Mesodermal cell (in vitro differentiated cells): ENCODE data around the gene CD70.
"Not testable (repeated sequence)": the region's sequence is repeated elsewhere in the genome, so short reads cannot be mapped to it uniquely, and the experiment has no call there.

Experiments used
- H3K27ac ChIP-seq: 2 replicates; pipeline ENCODE4 v1.7.0; 2013; ENCODE audit warnings: mild to moderate bottlenecking, low read depth, low read length, moderate library complexity; ENCODE audit not compliant: severe bottlenecking
- H3K36me3 ChIP-seq: 2 replicates; pipeline ENCODE4 v1.7.1; 2013; ENCODE audit warnings: mild to moderate bottlenecking, low read length, moderate library complexity; ENCODE audit not compliant: control insufficient read depth, insufficient read depth
- H3K4me1 ChIP-seq: one replicate; pipeline ENCODE4 v1.7.1; 2013; ENCODE audit warnings: mild to moderate bottlenecking, low read length; ENCODE audit not compliant: insufficient read depth, control insufficient read depth, poor library complexity, severe bottlenecking
- H3K4me3 ChIP-seq: 2 replicates; pipeline ENCODE4 v1.7.0; 2013; ENCODE audit warnings: low read length, control low read depth, mild to moderate bottlenecking; ENCODE audit not compliant: insufficient read depth, poor library complexity, severe bottlenecking; ENCODE audit errors: extremely low read depth
- H3K9me3 ChIP-seq: 2 replicates; pipeline ENCODE4 v1.7.1; 2013; ENCODE audit warnings: mild to moderate bottlenecking, low read length, moderate library complexity; ENCODE audit not compliant: control insufficient read depth
- WGBS, 2 experiments: methylation state at CpG; one replicate each; pipeline ENCODE4 v1.1.5; 2013; ENCODE audit warnings: missing lambda C conversion rate in 2 of 2; ENCODE audit not compliant: insufficient coverage in 2 of 2; 5-methylcytosine and 5-hydroxymethylcytosine counted together

Gene CD70

DNA sequence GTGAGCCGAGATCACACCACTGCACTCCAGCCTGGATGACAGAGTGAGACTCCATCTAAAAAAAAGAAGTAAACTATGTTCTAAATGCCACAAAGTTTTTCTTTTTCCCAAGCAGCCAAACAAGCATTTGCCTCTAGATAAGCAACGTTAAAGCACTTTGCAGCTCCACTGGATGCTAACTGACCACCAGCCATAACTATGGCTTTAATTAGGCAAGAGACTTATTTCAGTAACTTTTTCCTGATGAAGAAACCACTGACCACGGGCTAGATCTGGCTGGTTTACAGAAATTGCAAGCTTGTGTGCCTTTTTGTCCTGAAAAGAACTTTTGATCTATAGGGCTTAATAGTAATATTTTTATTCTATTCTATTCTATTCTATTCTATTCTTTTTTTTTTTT lies 22.1 kb downstream of the CD70 start:
- H3K9me3 ChIP-seq: peaks cover 8% of the 10 kb centered on the region
- 56 to 80% methylated on average over 1 to 2 of the region's 3 CpGs for WGBS, 2 experiments
- no peaks in the 10 kb centered on the region for H3K36me3 ChIP-seq
- H3K27ac ChIP-seq: no peak overlapping the region
- no peak overlapping the region for H3K4me3 ChIP-seq
- no peaks in the 10 kb centered on the region for H3K4me1 ChIP-seq

DNA sequence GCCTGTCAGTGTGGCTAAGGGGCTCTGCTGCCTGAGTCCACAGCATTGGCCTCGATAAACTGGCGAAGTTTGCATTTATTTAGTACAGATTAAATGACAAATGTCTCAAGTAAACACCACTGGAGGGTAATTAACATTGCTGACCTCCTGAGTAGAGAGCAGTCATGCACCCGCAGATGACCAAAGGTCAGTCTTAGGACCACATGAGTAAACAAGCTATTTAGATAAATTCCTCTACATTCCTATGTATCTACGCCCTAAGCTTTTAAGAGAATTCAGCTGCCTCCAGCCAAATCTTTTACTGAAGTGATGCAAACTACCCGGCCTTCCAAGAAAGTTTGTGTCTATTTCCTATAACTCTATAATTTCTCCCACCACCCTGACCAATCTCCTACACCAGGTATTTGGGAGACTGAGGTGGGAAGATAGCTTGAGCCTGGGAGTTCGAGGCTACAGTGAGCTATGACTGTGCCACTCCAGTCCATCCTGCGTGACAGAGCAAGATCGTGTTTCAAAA lies 22.9 kb downstream of the CD70 start:
- 72 to 84% methylated on average over 4 to 5 of the region's 8 CpGs for WGBS, 2 experiments
- H3K4me3 ChIP-seq: no peak overlapping the region
- H3K4me1 ChIP-seq: no peaks in the 10 kb centered on the region
- H3K36me3 ChIP-seq: no peaks in the 10 kb centered on the region
- peaks cover 10% of the 10 kb centered on the region for H3K9me3 ChIP-seq
- H3K27ac ChIP-seq: no peak overlapping the region

DNA sequence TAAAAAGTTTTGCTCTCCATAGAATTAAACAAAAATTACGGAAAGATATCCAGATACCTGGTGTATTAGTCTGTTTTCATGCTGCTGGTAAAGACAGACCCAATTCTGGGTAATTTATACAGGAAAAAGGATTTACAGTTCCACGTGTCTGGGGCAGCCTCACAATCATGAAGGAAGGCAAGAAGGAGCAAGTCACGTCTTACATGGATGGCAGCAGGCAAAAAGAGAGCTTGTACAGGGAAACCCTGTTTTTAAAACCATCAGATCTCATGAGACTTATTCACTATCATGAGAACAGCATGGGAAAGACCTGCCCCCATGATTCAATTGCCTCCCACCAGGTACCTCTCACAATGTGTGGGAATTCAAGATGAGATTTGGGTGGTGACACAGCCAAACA lies 24.2 kb downstream of the CD70 start:
- WGBS, 2 experiments: 57 to 67% methylated on average over 2 to 3 of the region's 3 CpGs
- not testable (repeated sequence) for H3K4me1 ChIP-seq, H3K36me3 ChIP-seq, H3K4me3 ChIP-seq, H3K9me3 ChIP-seq, H3K27ac ChIP-seq

DNA sequence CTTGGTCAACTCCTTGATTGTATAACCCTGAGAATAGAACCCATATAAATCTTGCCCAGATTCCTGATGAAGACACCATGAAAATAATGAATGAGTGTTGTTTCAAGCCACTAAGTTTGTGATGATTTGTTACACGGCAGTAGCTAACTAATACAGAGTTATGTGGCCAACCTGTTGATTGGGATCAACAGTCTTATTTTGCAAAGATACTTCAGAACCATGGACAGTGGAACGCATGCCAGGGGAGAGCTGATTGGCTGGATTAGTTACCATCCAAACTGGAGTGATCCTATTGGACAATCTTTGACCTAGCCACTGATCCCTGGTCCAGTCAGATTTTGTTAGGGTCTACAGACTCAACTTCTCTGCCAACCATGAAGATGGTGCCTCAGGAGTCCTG lies 26.6 kb downstream of the CD70 start:
- WGBS, 2 experiments: 70 to 87% methylated on average over 2 of the region's 2 CpGs
- H3K27ac ChIP-seq: no peak overlapping the region
- no peak overlapping the region for H3K4me3 ChIP-seq
- no peaks in the 10 kb centered on the region for H3K36me3 ChIP-seq
- H3K4me1 ChIP-seq: no peaks in the 10 kb centered on the region
- peaks cover 10% of the 10 kb centered on the region for H3K9me3 ChIP-seq

DNA sequence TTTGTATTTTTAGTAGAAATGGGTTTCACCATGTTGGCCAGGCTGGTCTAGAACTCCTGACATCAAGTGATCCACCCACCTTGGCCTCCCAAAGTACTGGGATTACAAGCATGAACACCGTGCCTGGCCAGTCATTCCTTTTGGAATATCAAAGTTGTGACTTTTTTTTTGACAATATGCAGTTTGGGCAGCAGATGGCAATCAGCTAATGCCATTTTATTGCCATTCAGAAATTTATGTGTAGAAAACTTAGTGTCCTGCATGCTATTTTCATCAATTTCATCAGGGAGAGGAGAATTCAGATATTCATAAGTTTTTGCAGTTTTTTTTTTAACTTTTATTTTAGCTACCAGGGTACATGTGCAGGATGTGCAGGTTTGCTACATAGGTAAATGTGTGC lies 28.5 kb downstream of the CD70 start:
- not testable (repeated sequence) for H3K9me3 ChIP-seq, H3K4me3 ChIP-seq, H3K36me3 ChIP-seq, H3K27ac ChIP-seq, H3K4me1 ChIP-seq
- 20% methylated on average over 1 of the region's 1 CpG; no CpG with 5 or more reads in 1 of the 2 experiments for WGBS, 2 experiments

DNA sequence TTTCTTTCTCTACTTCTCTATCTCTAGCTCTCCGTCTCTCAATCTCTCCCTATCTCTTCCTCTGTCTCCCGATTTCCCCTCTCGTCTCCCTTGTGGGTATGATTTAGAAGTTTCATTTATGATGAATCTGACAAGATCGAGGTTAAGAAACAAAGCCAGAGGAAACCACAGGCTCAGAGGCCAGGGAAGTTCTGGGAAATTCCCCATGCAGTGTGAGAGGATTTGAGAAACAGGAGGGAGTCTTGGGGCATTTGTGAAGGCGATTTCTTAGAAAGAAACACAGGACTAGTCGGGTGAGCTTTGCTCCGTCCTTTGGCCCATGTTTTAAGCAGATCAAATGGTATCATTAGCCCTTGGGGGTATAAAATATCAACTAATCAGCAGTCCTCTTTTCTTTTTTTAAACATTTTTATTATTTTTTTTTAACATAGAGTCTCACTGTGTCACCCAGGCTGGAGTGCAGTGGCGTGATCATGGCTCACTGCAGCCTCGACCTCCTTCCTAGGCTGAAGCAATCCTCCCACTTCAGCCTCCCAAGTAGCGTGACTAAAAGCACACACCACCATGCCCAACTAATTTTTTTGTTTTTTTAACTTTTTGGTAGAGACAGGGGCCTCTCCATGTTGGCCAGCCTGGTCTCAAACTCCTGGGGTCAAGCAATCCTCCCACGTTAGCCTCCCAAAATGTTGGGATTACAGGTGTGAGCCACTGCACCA lies 34.3 kb downstream of the CD70 start:
- Histone ChIP-seq H3K4me1 (no peaks in the 10 kb centered on the region), H3K27ac (no peak overlapping the region), H3K9me3 (no peaks in the 10 kb centered on the region), H3K4me3 (no peak overlapping the region), H3K36me3 (no peaks in the 10 kb centered on the region)
- WGBS, 2 experiments: 79 to 87% methylated on average over 6 to 7 of the region's 11 CpGs

DNA sequence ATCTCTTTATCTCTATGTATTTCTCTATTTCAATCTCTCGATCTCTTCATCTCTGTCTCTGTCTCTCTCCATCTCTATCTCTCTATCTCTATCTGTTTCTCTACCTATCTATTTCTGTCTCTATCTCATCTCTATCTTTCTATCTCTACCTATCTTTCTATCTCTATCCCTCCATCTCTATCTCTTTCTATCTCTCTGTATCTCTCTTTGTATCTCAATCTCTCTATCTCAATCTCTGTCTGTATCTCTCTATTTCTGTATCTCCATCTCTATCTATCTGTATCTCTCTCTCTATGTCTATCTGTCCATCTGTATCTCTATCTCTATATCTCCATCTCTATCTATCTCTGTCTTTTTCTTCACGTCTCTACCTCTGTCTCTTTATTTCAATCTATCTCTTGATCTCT lies 34.9 kb downstream of the CD70 start:
- no peaks in the 10 kb centered on the region for H3K4me1 ChIP-seq
- no peaks in the 10 kb centered on the region for H3K9me3 ChIP-seq
- H3K27ac ChIP-seq: no peak overlapping the region
- 89 to 98% methylated on average over 2 of the region's 2 CpGs for WGBS, 2 experiments
- H3K4me3 ChIP-seq: no peak overlapping the region
- H3K36me3 ChIP-seq: no peaks in the 10 kb centered on the region

DNA sequence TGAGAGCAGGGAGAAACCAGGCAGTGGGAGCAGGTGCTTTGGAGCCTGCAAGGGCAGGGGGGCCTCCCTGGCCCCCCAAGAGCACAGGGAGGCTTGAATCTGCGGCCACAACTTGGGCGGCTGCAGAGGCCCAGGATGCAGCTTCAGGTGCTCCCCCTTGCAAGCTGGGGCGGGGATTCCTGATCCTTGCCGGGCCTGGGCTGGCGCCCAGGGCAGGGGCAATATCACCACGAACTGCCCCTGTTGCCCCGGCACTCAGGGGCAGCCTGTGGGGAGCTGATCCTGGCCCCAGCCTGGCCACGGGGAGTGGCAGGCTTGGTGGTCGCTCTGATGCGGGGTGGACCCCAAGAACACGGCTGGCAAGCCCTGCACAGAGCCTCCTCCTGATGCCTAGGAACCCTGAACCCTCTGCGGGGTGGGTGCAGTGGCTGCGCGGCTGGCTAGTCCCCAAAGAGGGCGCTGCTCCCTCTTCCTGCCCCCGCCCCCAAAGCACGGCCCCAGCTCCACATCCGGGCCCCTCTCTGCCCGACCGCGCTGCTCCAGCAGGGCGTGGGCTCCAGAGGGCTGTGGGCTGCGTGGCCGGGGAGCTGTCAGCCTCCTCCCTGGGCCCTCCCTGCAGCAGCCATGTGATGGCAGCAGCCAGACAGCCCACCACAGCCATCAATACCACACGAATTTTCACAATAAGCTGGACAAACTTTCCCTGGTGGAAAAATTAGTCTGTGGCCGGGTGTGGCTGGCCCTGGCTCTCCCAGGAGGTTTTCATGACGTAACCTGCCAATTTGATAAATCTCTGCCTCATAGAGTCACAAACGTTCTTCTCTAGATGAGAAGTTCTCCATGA lies 39.1 kb downstream of the CD70 start:
- WGBS, 2 experiments: 59 to 66% methylated on average over 11 to 19 of the region's 28 CpGs
- Histone ChIP-seq H3K9me3 (no peaks in the 10 kb centered on the region), H3K36me3 (no peaks in the 10 kb centered on the region), H3K4me1 (no peaks in the 10 kb centered on the region), H3K27ac (no peak overlapping the region), H3K4me3 (no peak overlapping the region)

DNA sequence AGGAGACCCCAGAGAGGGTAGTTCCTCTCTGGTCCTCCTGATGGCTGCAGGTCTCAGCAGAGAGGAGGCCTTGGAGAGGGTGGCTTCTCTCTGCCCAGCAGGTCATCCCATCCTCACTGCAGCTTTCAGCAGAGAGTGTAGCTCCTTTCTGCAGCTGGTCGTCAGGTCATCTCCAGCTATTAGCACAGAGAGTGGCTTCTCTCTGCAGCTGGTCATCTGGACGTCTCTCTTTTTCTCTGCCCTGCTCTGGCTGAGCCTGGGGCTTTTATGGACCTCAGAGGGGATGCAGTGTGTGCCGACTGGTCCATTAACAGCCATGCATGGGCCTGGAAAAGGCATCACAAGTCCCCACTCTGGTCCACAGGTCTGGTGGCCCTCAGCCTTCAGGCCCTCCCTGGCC lies 39.9 kb downstream of the CD70 start:
- 79 to 89% methylated on average over 3 of the region's 3 CpGs for WGBS, 2 experiments
- H3K27ac ChIP-seq: no peak overlapping the region
- H3K36me3 ChIP-seq: no peaks in the 10 kb centered on the region
- H3K4me3 ChIP-seq: no peak overlapping the region
- peaks cover 4% of the 10 kb centered on the region for H3K9me3 ChIP-seq
- H3K4me1 ChIP-seq: no peaks in the 10 kb centered on the region

DNA sequence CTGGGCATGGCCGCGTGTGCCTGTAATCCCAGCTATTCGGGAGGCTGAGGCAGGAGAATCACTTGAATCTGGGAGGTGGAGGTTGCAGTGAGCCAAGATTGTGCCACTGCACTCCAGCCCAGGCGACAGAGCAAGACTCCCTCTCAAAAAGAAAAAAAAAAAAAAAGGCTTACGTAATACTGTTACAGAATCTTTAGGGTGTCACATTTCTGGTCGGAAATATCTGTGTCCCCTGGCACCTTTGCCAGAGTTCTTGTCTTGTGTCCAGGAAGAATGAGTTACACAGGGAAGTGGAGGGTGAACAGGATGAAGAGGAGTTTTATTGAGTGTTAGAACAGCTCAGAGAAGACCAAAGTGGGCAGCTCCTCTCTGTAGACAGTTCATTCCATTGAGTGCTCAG lies 40.3 kb downstream of the CD70 start:
- 67 to 83% methylated on average over 1 of the region's 6 CpGs for WGBS, 2 experiments
- H3K27ac ChIP-seq, H3K4me1 ChIP-seq, H3K9me3 ChIP-seq, H3K4me3 ChIP-seq, H3K36me3 ChIP-seq: not testable (repeated sequence)

DNA sequence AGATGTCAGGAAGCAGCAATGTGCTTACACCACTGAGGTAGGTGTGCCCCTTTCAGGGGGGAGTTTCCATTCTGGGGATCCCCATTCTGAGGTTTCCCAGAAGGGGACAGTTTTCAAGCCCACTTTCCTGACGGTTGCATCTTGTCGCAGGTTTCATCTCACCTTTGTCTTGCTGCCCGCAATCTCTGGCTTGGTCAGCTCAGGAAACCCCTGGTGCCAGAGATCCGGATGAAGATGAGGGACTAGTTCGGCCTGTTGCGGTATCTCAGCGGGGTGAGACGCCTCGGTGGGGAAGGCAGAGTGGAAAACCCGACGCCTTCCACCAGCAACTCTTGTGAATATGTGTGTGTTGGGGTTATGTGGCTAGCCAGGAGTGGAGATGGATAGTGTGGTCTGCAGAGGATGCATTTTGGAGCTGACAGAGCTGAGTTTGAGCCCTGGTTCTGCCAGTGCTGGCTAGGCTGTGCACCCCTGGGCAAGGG lies 47.0 kb downstream of the CD70 start:
- no peaks in the 10 kb centered on the region for H3K36me3 ChIP-seq
- WGBS, 2 experiments: 78 to 89% methylated on average over 9 to 11 of the region's 11 CpGs
- no peak overlapping the region for H3K27ac ChIP-seq
- no peaks in the 10 kb centered on the region for H3K4me1 ChIP-seq
- H3K4me3 ChIP-seq: no peak overlapping the region
- H3K9me3 ChIP-seq: peaks cover 8% of the 10 kb centered on the region
